HG02973 (cell line): ENCODE data around the gene MAGOHB.
A peak's percentile ranks its signal among the peaks of the same experiment; 100 is the strongest.

Source experiments
- ATAC-seq: cut with Tn5 transposase; IDR thresholded peaks from one replicate; pipeline ENCODE4 v1.9.1; 2021; ENCODE audit warnings: moderate library complexity; ENCODE audit not compliant: unreplicated experiment

The MAGOHB gene

GRCh38 chr12:10557329-10557728 is 56.1 kb downstream of the MAGOHB start:
- ATAC-seq = peak; percentile 19

- ATAC-seq = no peak
Observed at GRCh38 chr12:10554756-10555481, 58.5 kb downstream of the MAGOHB start.

- ATAC-seq = no peak
Observed at GRCh38 chr12:10554228-10554755, 59.1 kb downstream of the MAGOHB start.
